Endothelial cell of umbilical vein (primary cell): ENCODE data around the gene MTA1. TPM values are rescaled to one million over a fixed set of nuclear protein-coding genes. Genes with fewer than 3 reads are reported as not detected.

Experiments used
- BruUV-seq: library from RNA; stranded (reverse); fragments of 400-500 nt; replicated peaks from 2 replicates; lab custom pipeline; 2021; lab: Mats Ljungman, UMichigan
- CTCF ChIA-PET: fragments of 300-600, 350-600 bp; sonication (Branson Sonifier 250); formaldehyde crosslinking; loops from one replicate; lab custom pipeline; 2021; ENCODE audit warnings: antibody characterized with exemption, inconsistent platforms; lab: Charles Lee
- POLR2A ChIA-PET: fragments of 300-600, 350-600 bp; sonication (Branson Sonifier 250); formaldehyde crosslinking; loops from one replicate; lab custom pipeline; 2021; ENCODE audit warnings: antibody characterized with exemption, inconsistent platforms; lab: Charles Lee
- DNase-seq: peaks from one replicate; pipeline ENCODE4 v3.0.0-alpha.2; 2011; ENCODE audit warnings: low read depth, low spot score
- FAIRE-seq: peaks from 2 replicates; lab custom pipeline; 2011; peaks lifted over from hg19 to GRCh38; lab: Jason Lieb, UNC
- H2AFZ ChIP-seq: 2 replicates; pipeline ENCODE4 v1.6.0; 2012; ENCODE audit warnings: low read depth, low read length, control low read depth, inconsistent platforms
- H3K27ac ChIP-seq: 2 replicates; pipeline ENCODE4 v1.5.1; 2011; ENCODE audit warnings: low read depth, mild to moderate bottlenecking, control low read depth, low read length, moderate library complexity; ENCODE audit not compliant: insufficient read depth
- H3K27me3 ChIP-seq, 2 experiments: 2 replicates each; pipeline versions ENCODE4 v1.6.0 to v1.6.1; 2011; ENCODE audit warnings: low read length in 2 of 2, mixed read lengths in 1 of 2; ENCODE audit not compliant: control insufficient read depth in 2 of 2, insufficient read depth in 2 of 2
- H3K36me3 ChIP-seq, 2 experiments: 2 replicates in 1 of 2; 3 replicates in 1 of 2; pipeline ENCODE4 v1.5.1; 2011; ENCODE audit warnings: low read length in 2 of 2, mild to moderate bottlenecking in 1 of 2, moderate library complexity in 1 of 2; ENCODE audit not compliant: control insufficient read depth in 2 of 2, insufficient read depth in 2 of 2; ENCODE audit errors: extremely low read depth in 1 of 2
- H3K4me1 ChIP-seq: 3 replicates; pipeline ENCODE4 v1.5.1; 2011; ENCODE audit warnings: mild to moderate bottlenecking, low read length; ENCODE audit not compliant: control insufficient read depth, insufficient read depth; ENCODE audit errors: extremely low read depth
- H3K4me2 ChIP-seq: 2 replicates; pipeline ENCODE4 v1.6.1; 2011; ENCODE audit warnings: low read length, control low read depth, mixed read lengths; ENCODE audit not compliant: insufficient read depth
- H3K4me3 ChIP-seq, 3 experiments: fragments of 200-600 bp in 1 of 3; sonication (generic), shearing (Covaris generic) in 1 of 3; replicated peaks in 1 of 3; 2 replicates each; pipeline ENCODE4 v1.5.1; 2011 to 2016; ENCODE audit warnings: control low read depth in 3 of 3, low read length in 3 of 3, mild to moderate bottlenecking in 2 of 3, inconsistent platforms in 1 of 3, low read depth in 1 of 3, moderate library complexity in 1 of 3; ENCODE audit not compliant: insufficient read depth in 1 of 3
- H3K79me2 ChIP-seq: 2 replicates; pipeline ENCODE4 v1.6.0; 2012; ENCODE audit warnings: low read length, inconsistent platforms; ENCODE audit not compliant: control insufficient read depth, insufficient read depth
- H3K9ac ChIP-seq: replicated peaks from 2 replicates; pipeline ENCODE3; 2011; ENCODE audit warnings: low read length, control low read depth; ENCODE audit not compliant: insufficient read depth; ENCODE audit errors: extremely low read depth
- H3K9me1 ChIP-seq: replicated peaks from 3 replicates; pipeline ENCODE4 v1.6.0; 2011; ENCODE audit warnings: mild to moderate bottlenecking, low read length; ENCODE audit not compliant: control insufficient read depth, insufficient read depth; ENCODE audit errors: extremely low read depth
- H3K9me3 ChIP-seq: replicated peaks from 2 replicates; pipeline ENCODE4 v1.5.1; 2012; ENCODE audit warnings: low read length, inconsistent platforms; ENCODE audit not compliant: control insufficient read depth, insufficient read depth
- H4K20me1 ChIP-seq: replicated peaks from 2 replicates; pipeline ENCODE3; 2011; ENCODE audit warnings: mild to moderate bottlenecking, low read length; ENCODE audit not compliant: control insufficient read depth, insufficient read depth; ENCODE audit errors: extremely low read depth
- EZH2 ChIP-seq: IDR thresholded peaks from 2 replicates; pipeline ENCODE4 v1.6.1; 2012; ENCODE audit warnings: borderline replicate concordance, low read depth, mild to moderate bottlenecking, moderate library complexity, low read length, inconsistent platforms; ENCODE audit not compliant: severe bottlenecking
- FOS ChIP-seq: IDR thresholded peaks from 2 replicates; pipeline ENCODE4 v1.6.1; 2011; ENCODE audit warnings: mild to moderate bottlenecking, low read length, moderate library complexity, borderline replicate concordance; ENCODE audit not compliant: insufficient read depth
- GATA2 ChIP-seq: IDR thresholded peaks from 2 replicates; pipeline ENCODE4 v1.7.0; 2011; ENCODE audit warnings: low read depth, mild to moderate bottlenecking, moderate library complexity, mixed read lengths, low read length; ENCODE audit not compliant: insufficient read length, insufficient read depth
- MYC ChIP-seq: IDR thresholded peaks from one replicate; pipeline ENCODE4 v1.6.1; 2011; ENCODE audit warnings: mild to moderate bottlenecking, low read depth, low read length
- POLR2A ChIP-seq: IDR thresholded peaks from 2 replicates; pipeline ENCODE4 v1.6.1; 2012; ENCODE audit warnings: low read depth, mild to moderate bottlenecking, control low read depth, low read length
- POLR2AphosphoS5 ChIP-seq: IDR thresholded peaks from 2 replicates; pipeline ENCODE4 v1.6.1; 2012; ENCODE audit warnings: low read depth, mild to moderate bottlenecking, control low read depth, low read length, moderate library complexity; ENCODE audit not compliant: insufficient read depth
- dilution Hi-C: fragments of 300-500 bp; cut with MboI; formaldehyde crosslinking; loops from one replicate; pipeline ENCODE4 v1.15.0; 2019; ENCODE audit warnings: low sequenced_read_pairs; ENCODE audit not compliant: extremely low pct_ligation_motif_present
- intact Hi-C: fragments of 100-400 bp; cut with micrococcal nuclease; formaldehyde crosslinking; loops from one replicate; pipeline ENCODE4 v1.10.0; 2022
- polyA plus RNA-seq, 4 experiments: library from polyadenylated mRNA; depleted of rRNA in 3 of 4; stranded (reverse) in 3 of 4; unstranded in 1 of 4; fragments of >200 nt; gene quantifications; 2 replicates each; pipeline versions ENCODE4 v1.2.1 to v1.2.3, GENCODE V29; 2011 to 2012; ENCODE audit warnings: missing spikeins in 1 of 4
- total RNA-seq: library from RNA; stranded (reverse); gene quantifications from 2 replicates; pipeline ENCODE4 v1.2.3, GENCODE V29; 2021
- TF ChIP-seq, protein P1 (sequence below), 2 donors: IDR thresholded peaks; 1 replicate in 1 of 2; 2 replicates in 1 of 2; pipeline ENCODE4 v1.5.1; 2011; ENCODE audit warnings: low read length in 2 of 2, mild to moderate bottlenecking in 2 of 2, moderate library complexity in 2 of 2, control low read depth in 1 of 2, inconsistent platforms in 1 of 2, low read depth in 1 of 2; ENCODE audit not compliant: insufficient read depth in 1 of 2; ENCODE audit errors: extremely low read depth in 1 of 2
- TF ChIP-seq, protein P2 (sequence below): IDR thresholded peaks from 2 replicates; pipeline ENCODE4 v1.6.1; 2011; ENCODE audit not compliant: insufficient read depth, insufficient read length

MTA1 gene
- total and polyA plus RNA-seq, 2 donors (not counting 3 experiments of a cell fraction or from before 2014, with no cell fraction given), result 85.2 to 167 TPM

DNA sequence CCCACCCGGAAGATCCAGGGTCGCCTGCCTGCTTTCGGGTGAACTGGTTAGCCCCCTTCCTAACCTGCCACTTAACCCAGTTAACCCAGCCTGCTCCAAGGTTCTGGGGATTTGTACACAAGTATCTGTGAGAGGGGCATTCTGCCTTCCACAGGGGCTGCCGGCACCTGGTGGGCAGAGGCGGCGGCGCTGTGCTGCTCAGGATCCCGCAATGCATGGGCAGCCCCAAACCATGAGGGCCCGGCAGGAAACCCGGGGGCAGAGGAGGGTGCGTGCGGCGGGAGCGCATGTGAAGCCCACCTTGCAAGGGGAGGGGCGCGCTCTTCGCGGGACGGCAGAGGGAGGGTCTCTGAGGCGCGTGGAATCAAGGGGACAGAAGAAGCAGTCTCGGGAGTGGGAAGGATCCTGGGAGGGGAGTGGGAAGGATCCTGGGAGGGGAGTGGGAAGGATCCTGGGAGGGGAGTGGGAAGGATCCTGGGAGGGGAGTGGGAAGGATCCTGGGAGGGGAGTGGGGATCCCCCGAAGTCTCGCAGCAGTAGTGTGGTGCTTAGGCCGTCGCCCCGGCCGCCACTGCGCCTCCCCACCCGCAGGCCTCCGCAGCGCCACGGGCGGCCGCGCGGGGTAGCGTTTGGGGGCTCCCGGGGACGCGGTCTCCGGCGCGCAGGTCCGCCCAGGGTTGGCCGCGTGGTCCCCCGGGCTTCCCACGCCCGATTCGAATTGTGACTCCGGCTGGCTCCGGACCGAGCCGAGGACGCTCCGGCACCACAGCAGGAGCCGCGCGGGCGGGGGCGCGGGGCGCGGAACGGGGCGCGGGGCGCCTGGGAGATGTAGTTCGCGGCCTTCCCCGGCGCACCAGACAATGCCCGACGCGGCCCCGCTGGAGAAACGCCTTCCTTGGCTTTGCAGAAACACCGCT is 4.9 kb upstream of the MTA1 start:
- FAIRE-seq (peak; percentile 89), DNase-seq (peak; percentile 72)
- dilution Hi-C loops, result no loop called here
- intact Hi-C loops, result loop anchor here (2.0 to 10.0 kb wide), 3 partner anchors 16 to 110 kb away; partner anchors contain the start of genes BRF1 and TEX22
- peaks cover 5% of the 10 kb centered on the region for H3K79me2 ChIP-seq
- CTCF ChIA-PET, result interaction anchor here (0.9 to 1.2 kb wide), 2 partner anchors 15 to 75 kb away, joined by 3 to 5 read pairs; no protein-coding TSS in a partner anchor
- no peaks in the 10 kb centered on the region for H3K36me3 ChIP-seq
- POLR2A ChIA-PET, result interaction anchor here (0.6 kb wide), 2 partner anchors 8 to 1844 kb away, joined by 5 to 7 read pairs; no protein-coding TSS in a partner anchor
- no peak overlapping the region for H3K27ac ChIP-seq
- peak overlapping the region; percentile 21 for H3K4me2 ChIP-seq
- no peaks in the 10 kb centered on the region for H3K9me1 ChIP-seq
- peaks cover 11% of the 10 kb centered on the region for H3K4me1 ChIP-seq
- TF ChIP-seq, protein P1, sequence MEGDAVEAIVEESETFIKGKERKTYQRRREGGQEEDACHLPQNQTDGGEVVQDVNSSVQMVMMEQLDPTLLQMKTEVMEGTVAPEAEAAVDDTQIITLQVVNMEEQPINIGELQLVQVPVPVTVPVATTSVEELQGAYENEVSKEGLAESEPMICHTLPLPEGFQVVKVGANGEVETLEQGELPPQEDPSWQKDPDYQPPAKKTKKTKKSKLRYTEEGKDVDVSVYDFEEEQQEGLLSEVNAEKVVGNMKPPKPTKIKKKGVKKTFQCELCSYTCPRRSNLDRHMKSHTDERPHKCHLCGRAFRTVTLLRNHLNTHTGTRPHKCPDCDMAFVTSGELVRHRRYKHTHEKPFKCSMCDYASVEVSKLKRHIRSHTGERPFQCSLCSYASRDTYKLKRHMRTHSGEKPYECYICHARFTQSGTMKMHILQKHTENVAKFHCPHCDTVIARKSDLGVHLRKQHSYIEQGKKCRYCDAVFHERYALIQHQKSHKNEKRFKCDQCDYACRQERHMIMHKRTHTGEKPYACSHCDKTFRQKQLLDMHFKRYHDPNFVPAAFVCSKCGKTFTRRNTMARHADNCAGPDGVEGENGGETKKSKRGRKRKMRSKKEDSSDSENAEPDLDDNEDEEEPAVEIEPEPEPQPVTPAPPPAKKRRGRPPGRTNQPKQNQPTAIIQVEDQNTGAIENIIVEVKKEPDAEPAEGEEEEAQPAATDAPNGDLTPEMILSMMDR (IDR thresholded peaks at IDR 0.05; ENCODE audit: extremely low read depth in 1 of 2, insufficient read depth in 1 of 2, low read depth in 1 of 2, low read length in 2 of 2), result peak; percentile 65 to 71
- TF ChIP-seq POLR2A (no peak), FOS (no peak), MYC (no peak), POLR2AphosphoS5 (peak; percentile 55), GATA2 (no peak), EZH2 (no peak)
- TF ChIP-seq, protein P2, sequence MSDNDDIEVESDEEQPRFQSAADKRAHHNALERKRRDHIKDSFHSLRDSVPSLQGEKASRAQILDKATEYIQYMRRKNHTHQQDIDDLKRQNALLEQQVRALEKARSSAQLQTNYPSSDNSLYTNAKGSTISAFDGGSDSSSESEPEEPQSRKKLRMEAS, result no peak
- peaks cover 6% of the 10 kb centered on the region in 2 experiments for H3K27me3 ChIP-seq
- peak overlapping the region; percentile 10 to 44 (median 35) for H3K4me3 ChIP-seq
- no peaks in the 10 kb centered on the region for H4K20me1 ChIP-seq
- H2AFZ ChIP-seq, result peak overlapping the region; percentile 84
- no peaks in the 10 kb centered on the region for H3K9me3 ChIP-seq
- no TSS peak for BruUV-seq
- peak overlapping the region; percentile 36 for H3K9ac ChIP-seq
